TTC549 (cell line): ENCODE measurements around the gene DCAKD.
A peak's percentile ranks its signal among the peaks of the same experiment; 100 is the strongest.
"Not testable (repeated sequence)": the region's sequence is repeated elsewhere in the genome, so short reads cannot be mapped to it uniquely, and the experiment has no call there.

ENCODE experiments used
- FAIRE-seq: peaks from 2 replicates; lab custom pipeline; 2012; peaks lifted over from hg19 to GRCh38; lab: Jason Lieb, UNC

Gene DCAKD

DNA sequence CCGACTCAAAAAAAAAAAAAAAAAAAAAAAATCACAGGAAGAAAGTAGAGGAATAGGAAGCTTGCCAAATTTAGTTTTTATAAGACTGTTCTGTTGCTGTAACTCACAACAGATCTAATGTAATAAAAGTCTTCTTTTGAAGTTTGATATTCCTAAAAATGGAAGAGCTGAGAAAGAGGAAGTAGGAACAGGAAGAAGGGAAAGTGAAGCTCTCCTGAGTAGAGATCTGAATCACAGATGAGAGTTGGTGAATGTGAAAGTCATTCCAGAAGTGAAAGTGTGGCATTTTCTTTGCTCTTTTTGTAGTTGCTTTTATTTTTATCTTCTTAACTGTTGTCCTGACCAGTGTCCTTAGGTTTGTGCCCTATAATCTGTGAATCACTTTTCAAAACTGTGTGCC, 11.8 kb upstream of the DCAKD start:
- no peak for FAIRE-seq

DNA sequence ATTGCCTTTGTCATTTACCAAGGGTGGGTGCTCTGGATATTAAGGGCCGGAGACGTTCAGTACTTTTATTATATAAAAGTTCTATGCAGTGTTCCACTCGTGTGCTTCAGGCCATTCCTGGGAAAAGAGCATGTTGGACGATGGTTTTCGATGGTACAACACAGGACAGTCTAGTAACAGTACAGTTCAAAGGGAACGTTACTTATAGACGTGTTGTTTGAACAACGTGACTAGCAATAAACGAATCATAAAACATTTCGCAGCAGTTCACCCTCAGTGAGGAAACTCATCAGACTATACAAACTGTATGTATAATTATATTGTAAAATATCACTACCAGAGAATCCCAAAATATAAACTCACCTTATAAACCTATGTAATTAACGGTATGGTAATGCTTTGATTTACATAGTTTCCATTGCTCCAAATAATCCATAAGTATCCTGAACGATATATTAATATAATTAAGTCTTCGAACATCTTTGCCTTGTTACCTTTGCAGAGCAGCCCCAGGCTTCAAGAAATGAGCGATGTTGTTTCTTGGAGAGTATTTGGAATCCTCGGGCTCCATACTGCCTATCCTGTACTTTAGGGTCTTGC, 10.3 kb upstream of the DCAKD start:
- no peak for FAIRE-seq

DNA sequence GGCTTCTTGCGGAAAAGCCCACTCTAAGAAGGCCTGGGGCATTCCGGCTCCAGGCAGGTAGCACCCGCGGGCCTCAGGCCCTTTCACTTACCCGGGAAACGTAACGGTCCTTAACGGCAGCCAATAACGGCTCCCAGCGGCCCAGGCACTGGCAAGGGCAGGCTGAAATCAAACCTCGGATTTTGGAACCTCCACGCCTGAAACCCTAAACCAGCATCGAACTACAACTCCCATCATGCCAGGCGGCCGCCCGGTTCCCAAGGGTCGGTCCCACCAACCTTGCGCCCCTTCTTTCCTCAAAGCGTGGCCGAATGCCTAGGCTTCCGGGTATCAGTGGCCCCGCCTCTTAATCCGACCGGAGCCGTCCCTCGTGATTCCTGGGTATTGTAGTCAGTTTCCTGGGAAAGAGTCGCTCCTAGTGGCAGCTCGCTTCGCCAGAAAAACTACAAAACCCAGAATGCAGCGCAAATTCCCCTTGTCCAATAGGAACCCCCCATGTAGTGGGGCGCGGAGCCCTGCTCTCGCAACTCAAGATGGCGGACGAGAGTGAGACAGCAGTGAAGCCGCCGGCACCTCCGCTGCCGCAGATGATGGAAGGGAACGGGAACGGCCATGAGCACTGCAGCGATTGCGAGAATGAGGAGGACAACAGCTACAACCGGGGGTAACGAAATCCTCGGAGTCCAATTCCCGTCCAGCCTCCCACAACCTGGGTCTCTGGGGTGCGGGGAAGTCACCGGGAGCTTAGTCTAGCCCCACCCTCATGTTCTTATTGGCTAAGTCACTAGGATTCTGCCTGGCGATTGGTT, 9.6 kb upstream of the DCAKD start, which contains the start of gene NMT1:
TSS of gene NMT1 (plus strand) at position 521 of the 809 bp plus-strand sequence. CDS start at position 534, 13 bp downstream.
- peak; percentile 92 for FAIRE-seq

DNA sequence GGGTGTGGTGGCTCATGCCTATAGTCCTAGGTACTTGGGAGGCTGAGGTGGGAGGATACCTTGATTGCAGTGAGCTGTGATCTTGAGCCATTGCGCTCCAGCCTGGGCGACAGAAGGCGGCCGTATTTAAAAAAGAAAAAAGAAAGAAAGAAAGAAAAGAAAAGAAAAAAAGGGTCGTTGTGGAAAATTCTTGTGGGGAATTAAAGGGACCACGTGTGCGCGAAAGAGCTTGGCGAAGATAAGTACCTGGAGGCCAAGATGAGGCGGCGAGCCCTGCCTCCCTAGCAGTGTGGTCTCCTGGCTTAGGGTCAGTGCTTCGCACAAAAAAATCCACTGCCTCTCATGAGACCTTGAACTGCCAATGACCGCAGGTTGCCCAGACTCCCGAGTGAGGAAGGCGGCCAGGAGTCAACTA, 9.0 kb upstream of the DCAKD start:
- FAIRE-seq = no peak

DNA sequence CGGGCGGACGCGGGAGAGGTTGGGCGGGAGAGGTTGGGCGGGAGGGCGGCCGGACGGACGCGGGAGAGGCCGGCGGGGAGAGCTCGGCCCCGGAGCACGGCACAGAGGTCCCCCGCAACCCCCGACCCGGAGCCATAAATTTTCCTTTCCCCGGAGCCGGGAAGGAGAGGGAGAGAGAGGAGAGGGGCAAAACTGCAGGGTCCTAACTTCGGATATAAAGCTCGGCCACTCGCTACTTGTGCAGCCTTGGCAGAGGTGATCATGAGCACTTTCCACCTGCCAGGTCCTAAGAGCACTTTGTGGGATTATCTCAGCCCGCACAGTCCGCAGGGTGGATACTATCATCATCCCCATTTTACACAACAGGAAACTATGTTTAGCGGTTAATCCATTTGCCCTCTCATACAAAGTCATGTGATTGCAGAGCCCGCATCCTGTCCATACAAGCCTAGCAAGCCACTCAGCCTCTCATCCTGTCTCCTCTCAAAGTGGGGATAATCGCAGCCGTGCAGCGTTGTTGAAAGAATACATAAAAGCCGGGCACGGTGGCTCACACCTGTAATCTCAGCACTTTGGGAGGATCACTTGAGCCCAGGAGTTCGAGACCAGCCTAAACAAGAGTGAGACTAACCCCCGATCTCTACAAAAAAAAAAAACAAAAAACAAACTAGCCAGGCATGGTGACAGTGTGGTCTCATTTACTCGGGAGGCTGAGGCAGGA, 780 bp upstream of the DCAKD start:
- no peak for FAIRE-seq

DNA sequence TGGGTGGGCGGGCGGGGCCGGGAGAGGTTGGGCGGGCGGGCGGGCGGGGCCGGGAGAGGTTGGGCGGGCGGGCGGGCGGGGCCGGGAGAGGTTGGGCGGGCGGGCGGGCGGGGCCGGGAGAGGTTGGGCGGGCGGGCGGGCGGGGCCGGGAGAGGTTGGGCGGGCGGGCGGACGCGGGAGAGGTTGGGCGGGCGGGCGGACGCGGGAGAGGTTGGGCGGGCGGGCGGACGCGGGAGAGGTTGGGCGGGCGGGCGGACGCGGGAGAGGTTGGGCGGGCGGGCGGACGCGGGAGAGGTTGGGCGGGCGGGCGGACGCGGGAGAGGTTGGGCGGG, 254 bp upstream of the DCAKD start:
- FAIRE-seq = not testable (repeated sequence)

DNA sequence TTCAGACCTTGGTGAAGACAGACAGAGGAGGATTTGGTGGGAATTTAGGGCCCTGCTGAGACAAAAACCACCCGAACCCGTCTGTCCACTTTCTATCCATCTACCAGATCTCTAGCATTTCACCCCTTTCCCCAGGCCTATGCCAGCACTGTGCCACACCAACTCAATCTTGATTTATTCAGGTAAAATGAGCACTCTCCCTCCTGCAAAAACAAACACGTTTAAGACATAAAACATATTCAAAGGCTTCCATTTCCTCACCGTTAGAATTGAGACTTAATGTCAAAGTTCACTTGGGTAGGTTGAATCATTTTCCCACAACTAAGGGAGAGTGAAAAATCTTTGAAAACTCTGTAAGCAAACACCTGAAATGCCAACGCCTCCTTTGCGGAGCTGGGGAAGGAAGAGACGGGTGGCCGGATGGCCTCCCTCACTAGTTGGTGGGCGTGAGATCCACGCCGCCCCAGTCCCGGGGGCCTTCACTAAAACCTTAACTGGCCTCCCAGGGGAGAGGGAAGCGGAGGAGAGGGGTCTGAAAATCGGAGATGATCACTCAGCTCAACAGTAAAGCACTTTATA, 862 bp downstream of the DCAKD start:
- FAIRE-seq = no peak

DNA sequence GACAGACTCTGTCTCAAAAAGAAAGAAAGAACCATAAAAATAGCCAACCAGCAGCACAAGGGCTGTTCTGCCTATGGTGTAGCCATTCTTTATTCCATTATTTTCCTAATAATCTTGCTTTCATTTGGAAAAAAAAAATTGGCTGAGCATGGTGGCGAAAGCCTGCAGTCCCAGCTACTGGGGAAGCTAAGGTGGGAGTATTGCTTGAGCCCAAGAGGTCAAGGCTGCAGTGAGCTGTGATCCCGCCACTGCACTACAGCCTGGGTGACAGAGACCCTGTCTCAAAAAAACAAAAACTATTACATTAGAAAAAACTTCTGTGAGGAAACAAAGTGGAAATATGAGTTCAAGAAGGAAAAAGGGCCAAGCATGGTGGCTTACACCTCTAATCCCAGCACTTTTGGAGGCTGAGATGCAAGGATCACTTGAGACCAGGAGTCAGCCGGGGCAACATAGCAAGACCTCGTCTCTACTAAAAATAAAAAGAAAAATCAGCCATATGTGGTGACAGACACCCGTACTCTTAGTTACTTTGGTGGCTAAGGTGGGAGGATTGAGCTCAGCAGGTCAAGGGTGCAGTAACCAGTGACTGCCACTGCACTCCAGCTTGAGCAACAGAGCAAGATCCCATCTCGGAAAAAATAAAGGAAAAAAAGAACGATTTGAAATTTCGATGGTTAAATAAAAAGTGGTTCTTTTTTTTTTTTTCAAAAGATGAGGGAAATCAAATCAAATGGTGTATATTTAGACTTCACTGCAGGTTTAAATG, 2.5 kb downstream of the DCAKD start:
- FAIRE-seq = no peak

DNA sequence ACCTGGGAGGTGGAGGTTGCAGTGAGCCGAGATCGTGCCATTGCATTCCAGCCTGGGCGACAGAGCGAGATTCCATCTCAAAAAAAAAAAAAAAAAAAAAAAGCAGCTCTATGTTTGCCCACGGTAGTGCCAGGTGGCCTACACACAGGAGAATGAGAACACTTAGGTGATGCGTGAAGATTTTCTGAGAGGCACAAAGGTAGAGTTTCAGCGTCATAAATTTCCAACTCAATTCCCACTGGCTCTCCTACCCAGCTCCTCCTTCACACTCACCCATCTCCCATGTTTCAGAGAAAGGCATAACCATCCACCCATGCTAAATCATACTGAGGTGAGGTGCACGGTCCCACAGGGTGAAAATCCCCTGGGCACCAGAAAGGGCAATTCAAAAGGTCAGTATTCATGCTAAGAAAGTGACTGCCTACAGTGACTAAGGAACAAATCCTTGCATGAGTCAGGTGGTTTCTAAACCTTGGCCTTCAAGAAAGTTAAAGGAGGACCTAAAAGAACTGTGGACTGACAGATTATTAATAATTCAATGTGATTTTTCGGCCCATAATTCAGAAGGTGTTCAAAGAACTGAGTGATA, 4.8 kb downstream of the DCAKD start:
- no peak for FAIRE-seq

DNA sequence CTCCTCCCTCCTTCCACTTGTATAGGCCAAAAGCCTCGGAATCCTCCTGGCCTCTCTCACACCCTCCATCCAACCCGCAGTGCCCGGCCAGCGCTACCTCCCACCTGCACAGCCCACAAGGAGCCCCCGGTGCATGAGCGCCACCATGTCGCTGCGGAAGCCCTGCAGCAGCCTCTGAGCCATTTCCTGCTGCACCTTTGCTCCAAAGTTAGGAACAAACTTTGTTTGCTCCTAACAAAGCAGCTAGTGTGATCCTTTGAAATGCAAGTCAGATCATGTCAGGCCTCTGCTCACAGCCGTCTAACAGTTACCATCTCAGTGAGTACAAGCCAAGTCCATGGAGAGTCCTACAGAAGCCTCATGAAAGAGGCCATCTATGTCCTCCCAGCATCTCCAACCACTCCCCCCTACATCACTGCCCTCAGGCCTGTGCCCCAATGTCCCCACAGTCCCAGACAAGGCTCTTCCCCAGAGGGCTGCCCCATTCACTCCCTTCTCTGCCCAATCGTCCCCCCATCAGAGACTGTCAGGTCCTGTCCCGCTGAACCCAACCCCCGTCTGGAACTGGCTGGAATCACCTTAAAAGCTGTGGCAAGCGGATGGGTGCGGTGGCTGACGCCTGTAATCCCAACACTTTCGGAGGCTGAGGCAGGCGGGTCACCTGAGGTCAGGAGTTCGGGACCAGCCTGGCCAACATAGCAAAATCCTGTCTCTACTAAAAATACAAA, 7.5 kb downstream of the DCAKD start:
- FAIRE-seq = no peak

DNA sequence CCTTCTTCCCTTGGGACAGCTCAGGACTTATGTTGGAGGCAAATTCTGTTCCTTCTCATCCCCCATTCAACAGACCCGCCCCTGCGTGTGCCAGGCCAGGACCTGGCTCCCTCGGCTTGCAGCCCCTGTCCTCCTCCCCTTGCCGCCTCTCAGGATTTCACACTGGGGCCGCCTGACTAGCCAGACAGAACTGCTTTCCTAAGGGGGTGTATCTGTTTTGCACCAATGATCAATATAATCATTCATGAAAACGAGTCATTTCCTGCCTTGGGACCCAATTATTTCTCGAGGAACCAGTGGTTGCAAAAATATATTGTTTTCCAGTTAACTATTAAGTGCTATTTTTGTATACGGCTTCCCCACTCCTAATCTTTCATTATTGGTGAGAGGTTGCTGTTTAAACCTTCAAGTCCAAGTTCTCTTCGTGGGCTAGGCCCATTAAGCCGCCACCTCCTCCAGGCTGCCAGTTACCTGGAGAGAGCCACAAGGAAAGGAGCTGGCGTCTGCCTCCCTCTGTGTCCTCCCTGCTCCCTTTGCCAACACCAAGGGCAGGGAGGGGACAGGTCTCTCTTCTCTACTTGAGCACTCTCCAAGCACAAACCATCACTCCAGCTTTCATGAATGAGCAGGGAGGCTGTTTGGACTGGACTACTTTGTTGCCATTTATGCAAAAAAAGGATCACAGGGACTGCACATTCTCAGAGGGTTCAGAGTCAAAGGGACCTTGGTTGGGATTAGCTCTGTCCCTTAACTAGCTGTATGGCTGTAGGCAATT, 8.9 kb downstream of the DCAKD start:
- FAIRE-seq = no peak

DNA sequence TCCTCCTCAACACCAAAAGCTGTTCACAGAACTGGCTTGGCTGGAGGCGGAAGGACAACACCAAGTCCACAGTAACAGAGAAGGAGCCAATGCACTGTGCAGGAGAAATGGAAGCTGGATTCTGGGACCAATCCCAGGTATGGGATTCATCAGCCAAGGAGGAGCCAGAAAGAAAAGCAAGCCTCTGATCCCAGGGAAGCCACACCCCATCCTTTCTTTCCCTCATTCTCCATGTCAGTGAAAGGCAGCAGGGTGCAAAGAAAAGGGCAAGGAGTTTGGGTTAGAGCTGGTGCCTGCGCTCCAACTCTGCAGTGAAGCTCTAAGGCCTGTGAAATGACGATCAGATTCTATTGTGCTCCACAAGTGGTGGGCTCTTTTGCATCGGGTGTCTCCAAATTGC, 11.0 kb downstream of the DCAKD start:
- no peak for FAIRE-seq

DNA sequence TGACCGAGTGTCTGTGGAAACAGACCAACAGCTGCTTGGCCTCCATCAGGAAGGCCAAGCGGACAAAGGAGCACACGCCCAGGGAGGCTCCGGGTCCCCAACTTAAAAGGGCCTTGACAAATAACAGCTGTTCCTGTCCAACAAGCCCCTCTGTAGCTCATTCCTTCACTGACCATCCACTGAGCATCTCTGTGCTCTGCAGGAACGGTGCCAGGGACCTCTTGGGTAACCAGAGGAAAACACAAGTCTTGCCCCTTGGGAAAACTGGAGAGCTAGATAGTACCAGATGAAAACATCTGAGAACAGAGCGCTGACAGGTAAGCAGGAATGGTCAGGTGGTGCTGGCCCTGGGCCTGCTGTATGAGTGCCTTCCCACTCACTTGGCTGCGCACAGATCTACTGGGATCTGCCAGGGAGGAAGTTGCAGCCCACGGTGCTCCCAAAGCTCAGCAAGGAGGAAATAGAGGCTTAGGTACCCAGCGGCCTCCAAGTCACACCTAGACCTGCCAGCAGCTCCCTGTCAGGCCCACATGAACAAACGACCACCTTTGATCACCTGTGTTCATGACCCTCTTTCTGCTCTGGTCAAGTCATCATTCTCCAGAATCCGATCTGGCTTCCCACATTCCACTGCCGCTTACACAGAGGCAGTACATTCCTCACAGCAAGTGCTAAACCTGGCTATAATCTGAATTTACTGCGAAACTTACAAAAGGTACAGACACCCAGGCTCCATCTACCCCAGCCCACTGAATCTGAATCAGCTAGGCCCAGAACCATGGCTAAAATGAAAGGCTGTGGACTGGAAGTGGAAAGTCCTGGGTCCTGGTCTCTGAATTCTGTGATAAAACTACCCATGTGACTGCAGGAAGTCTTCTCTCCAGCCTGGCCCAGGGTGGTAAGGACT, 12.5 kb downstream of the DCAKD start:
- no peak for FAIRE-seq

DNA sequence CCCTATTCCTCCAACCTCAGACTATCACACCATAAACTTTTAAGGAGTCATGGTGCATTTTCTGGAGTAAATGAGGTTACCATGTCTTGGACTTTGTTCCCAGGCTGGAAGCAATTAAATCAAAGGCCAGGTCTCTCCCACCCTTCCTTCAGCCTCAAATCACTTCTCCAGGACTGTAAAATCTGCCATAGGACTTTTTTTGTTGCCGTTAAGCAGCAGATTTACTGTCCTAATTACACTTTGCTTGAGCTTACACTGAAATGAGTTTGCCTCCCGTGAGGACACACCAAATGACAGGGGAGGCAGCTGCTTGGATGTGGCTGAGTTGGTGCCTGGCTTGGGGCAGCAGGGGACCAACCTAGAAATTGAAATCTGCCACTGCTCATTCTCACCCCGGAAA, 14.7 kb downstream of the DCAKD start:
- FAIRE-seq = no peak

DNA sequence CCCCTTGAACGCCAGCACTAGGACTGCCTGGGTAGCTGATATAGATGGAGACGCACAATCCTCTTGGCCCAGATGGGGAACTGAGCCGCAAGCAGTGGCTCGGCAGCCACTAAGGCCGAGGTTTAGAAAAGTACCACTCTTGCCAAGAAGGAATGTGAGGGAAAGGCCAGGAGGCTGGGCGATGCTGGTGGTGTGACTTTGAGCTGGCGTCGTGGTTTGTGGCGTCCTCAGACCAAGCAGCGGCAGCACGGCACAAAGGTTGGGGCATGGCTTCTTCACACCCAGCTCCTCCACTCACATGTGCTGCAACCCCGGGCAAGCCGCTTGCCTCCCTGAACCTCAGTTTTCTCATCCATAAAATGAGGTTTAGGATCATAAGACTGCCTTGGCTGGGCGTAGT, 15.6 kb downstream of the DCAKD start:
- FAIRE-seq = no peak

DNA sequence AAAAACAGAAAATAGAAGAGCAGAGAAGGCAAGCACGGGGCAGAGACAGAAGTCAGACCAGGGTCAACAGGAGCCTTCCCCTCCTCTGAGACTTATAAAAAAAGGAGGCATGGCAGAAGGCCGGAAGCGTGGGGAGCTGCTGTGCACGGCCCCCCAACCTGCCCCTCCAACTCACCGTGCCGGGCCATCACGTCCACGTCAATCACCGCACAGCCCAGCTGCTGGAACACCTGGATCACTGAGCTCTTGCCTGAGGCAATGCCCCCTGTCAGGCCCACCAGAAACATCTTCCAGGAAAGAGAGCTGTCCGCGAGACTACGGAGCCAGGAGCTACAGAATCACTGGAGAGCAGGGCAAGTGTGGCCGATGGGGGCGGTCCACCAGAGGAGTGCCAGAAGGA, 16.8 kb downstream of the DCAKD start:
- FAIRE-seq = no peak

DNA sequence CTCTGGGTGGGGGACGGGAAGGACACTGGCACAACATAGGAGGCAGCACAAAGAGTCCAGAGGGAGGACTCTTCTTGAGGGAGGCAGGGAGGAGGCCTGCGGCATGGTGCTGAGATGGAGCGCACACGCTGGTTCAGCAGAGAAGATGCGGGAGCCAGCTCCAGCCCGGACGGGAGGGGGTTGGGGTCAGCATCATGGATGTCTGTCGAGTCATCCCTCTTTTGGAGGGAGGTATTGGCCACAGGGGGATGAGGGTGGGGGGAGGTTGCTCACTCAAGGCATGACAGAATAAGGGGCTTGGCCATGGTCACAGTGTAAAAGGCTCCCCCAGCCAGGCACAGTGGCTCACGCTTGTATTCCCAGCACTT, 19.3 kb downstream of the DCAKD start:
- FAIRE-seq = no peak

DNA sequence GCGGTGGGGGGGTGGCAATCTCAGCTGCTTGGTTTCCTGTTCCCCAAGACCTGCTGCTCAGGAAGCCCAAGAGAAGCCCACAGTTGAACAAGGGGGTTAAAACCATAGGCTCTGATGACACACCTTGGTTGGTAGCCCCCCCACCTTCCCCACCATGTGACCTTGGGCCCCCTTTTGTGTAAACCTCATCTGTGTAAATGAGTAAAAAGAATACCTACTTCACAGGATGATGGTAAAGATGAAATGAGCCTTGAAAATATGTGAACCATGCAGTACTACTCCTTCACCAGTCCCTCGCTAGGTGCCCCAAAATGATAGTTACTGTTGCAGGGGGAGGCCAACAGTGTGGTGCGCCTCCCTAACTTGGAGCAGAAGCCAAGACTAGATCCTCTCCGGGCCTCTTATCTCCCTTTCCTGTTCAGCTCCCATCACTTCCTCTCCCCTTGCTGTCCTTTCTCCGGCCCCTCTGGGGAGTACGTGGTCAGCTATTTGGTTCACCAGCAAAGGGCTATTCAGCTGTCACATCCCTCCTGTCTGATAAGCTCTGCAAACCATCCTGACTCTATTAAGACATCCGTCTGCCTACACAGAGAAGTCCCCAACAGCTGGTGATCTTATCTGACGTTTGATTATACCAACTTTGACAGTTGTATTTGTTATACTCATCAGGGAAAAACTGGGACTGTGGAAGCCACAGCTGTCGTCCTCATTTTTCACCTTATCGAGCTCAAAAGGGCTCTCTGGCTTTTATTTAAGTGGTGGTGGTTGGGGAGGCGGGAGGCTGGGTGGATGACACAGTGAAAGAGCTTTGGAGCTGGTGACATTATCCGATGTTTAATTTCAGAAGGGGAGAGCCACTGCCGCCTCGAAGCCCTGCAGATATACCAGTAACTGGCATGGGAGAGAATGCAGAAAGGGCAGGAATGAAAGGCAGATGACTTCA, 19.9 kb downstream of the DCAKD start:
- FAIRE-seq = no peak
